ENCODE measurements around the gene PLA2G12A. TPM values are rescaled to one million over a fixed set of nuclear protein-coding genes. Genes with fewer than 3 reads are reported as not detected.
"Not testable (repeated sequence)": the region's sequence is repeated elsewhere in the genome, so short reads cannot be mapped to it uniquely, and the experiment has no call there.

Gene PLA2G12A
- total RNA-seq, 1 experiment from 2014 or later, result 47.3 TPM

DNA sequence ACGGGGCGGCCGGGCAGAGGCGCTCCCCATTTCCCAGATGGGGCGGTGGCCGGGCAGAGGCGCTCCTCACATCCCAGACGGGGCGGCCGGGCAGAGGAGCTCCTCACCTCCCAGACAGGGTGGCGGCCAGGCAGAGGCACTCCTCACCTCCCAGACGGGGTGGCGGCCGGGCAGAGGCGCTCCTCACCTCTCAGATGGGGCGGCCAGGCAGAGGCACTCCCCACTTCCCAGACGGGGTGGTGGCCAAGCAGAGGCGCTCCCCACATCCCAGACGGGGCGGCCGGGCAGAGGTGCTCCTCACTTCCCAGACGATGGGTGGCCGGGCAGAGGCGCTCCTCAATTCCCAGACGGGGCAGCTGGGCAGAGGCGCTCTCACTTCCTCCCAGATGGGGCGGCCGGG, 51.4 kb downstream of the PLA2G12A start:
- not testable (repeated sequence) for H3K79me2 ChIP-seq (ENCODE audit: insufficient read depth, low read length); H2BK15ac ChIP-seq (ENCODE audit: low read depth, low read length); H3K79me1 ChIP-seq (ENCODE audit: insufficient read depth, low read depth, low read length, poor library complexity, severe bottlenecking); H2AK5ac ChIP-seq (ENCODE audit: insufficient read length, low read length); H3K4me3 Mint-ChIP-seq; H2BK120ac ChIP-seq (ENCODE audit: low read depth, low read length, poor library complexity, severe bottlenecking); H4K5ac ChIP-seq (ENCODE audit: insufficient read length, low read depth, low read length); H3K56ac ChIP-seq (ENCODE audit: insufficient read length, low read depth, low read length); H4K91ac ChIP-seq (ENCODE audit: insufficient read length, low read depth, low read length); H3K18ac ChIP-seq (ENCODE audit: insufficient read length, low read depth, low read length); DNase-seq; H3K27ac ChIP-seq (ENCODE audit: insufficient read length, low read depth, low read length); H3K27me3 ChIP-seq (ENCODE audit: insufficient read depth, low read length); H3K14ac ChIP-seq (ENCODE audit: insufficient read depth, low read length); H2AFZ ChIP-seq (ENCODE audit: low read length); H3K4me2 ChIP-seq (ENCODE audit: insufficient read depth, insufficient read length, low read length); H3K9me3 ChIP-seq (ENCODE audit: control insufficient read depth, low read depth, low read length); H3K27me3 Mint-ChIP-seq (ENCODE audit: low read depth); H2BK20ac ChIP-seq (ENCODE audit: low read depth, low read length, poor library complexity, severe bottlenecking); H3K27ac Mint-ChIP-seq; H3K9ac ChIP-seq (ENCODE audit: extremely low read depth, insufficient read length, low read length); H3K4me1 ChIP-seq (ENCODE audit: insufficient read depth, low read length); H3K4ac ChIP-seq (ENCODE audit: low read depth, low read length); H2BK5ac ChIP-seq (ENCODE audit: insufficient read length, low read length); H4K20me1 ChIP-seq (ENCODE audit: control insufficient read depth, insufficient read depth, insufficient read length); H4K8ac ChIP-seq (replicated peaks; ENCODE audit: insufficient read length, low read depth, low read length); H3K23me2 ChIP-seq (ENCODE audit: insufficient read length, low read depth, low read length, poor library complexity, severe bottlenecking); H3T11ph ChIP-seq (ENCODE audit: low read length); H3K23ac ChIP-seq (ENCODE audit: insufficient read length, low read depth, low read length); H2BK12ac ChIP-seq (ENCODE audit: insufficient read length, low read depth, low read length)
- peaks cover 21 to 26% of the 10 kb centered on the region in 2 experiments for H3K9me3 Mint-ChIP-seq
- H3K36me3 Mint-ChIP-seq (ENCODE audit: insufficient read depth in 1 of 3, low read depth in 3 of 3), result peaks cover 20 to 38% (median 26%) of the 10 kb centered on the region in 3 experiments
- WGBS (ENCODE audit: extremely low coverage, insufficient read length, low lambda C conversion rate), result no CpG with 5 or more reads among the region's 28 CpGs
- peaks cover 21 to 25% of the 10 kb centered on the region in 2 experiments for H3K4me1 Mint-ChIP-seq

Data from H9 (cell line).